ENCODE data around the gene SLC25A43. TPM values are rescaled to one million over a fixed set of nuclear protein-coding genes. Genes with fewer than 3 reads are reported as not detected.

SLC25A43 gene
- polyA plus RNA-seq, 1 of the 3 experiments (the other 2 are of a cell fraction) = 13.2 TPM

DNA sequence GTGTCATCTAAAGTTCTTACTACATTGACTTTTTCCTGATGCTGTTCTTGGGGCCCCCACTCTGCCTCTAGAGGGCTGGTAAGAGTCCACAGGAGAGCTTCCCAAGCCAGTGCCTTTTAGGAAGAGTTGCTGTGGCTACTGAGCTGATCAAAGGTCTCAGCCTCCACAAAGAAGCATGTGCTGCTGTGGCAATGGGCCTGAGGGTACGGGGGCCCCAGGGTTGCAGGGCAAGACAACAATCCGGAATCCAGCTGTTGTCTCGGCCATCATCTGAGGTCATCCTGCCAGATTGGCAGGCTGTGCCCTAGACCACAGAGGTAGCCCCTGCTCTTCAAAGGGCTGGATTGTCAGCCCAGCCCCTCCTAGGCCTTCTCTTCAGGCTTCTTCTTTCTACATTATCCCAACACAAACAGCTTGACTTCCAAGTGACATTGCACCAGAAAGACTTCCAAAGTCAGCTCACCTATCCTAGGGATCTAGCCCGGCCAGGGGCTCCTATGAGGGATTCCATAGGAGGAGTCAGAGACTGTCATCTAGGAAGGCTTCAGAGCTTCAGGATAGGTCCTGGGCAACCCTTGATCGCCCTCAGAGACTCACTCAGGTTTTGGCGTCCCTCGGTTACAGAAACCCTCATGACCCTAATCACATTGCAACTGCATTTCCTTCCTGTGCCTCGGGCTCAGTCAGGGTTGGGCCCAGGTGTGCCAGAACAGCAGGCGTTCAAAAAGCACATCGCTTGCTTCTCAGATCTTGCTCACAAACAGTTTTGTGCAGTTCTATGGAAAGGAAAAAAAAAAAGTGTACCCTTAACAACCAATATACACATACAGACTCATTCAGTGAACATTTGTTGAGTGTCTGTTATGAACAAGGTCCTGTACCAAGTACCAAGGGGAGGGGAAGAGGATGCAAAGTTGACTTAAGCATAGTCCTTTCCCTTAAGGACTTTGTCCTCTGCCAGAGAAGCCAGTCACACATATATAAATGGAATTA lies 96.9 kb downstream of the SLC25A43 start:
- H3K4me3 ChIP-seq (ENCODE audit: low read depth in 2 of 2, low read length in 1 of 2) = no peak overlapping the region
- CTCF ChIA-PET = interaction anchor here (0.8 to 5.0 kb wide), 6 partner anchors 7 to 258 kb away, joined by 3 to 25 read pairs (median 3); no protein-coding TSS in a partner anchor
- H3K27me3 ChIP-seq (ENCODE audit: insufficient read depth) = peaks cover 9% of the 10 kb centered on the region; the same call in 1 of the 2 replicates
- TF ChIP-seq PBX3 (IDR thresholded peaks at IDR 0.05) = no peak
- TF ChIP-seq, protein P1, sequence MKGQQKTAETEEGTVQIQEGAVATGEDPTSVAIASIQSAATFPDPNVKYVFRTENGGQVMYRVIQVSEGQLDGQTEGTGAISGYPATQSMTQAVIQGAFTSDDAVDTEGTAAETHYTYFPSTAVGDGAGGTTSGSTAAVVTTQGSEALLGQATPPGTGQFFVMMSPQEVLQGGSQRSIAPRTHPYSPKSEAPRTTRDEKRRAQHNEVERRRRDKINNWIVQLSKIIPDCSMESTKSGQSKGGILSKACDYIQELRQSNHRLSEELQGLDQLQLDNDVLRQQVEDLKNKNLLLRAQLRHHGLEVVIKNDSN (IDR thresholded peaks at IDR 0.05; ENCODE audit: borderline replicate concordance, low read depth) = no peak
- no peak for TF ChIP-seq FOXM1 (IDR thresholded peaks at IDR 0.05; ENCODE audit: low read depth)
- TF ChIP-seq, protein P2, sequence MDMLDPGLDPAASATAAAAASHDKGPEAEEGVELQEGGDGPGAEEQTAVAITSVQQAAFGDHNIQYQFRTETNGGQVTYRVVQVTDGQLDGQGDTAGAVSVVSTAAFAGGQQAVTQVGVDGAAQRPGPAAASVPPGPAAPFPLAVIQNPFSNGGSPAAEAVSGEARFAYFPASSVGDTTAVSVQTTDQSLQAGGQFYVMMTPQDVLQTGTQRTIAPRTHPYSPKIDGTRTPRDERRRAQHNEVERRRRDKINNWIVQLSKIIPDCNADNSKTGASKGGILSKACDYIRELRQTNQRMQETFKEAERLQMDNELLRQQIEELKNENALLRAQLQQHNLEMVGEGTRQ (IDR thresholded peaks at IDR 0.05; ENCODE audit: borderline replicate concordance, low read depth, low read length) = no peak
- TF ChIP-seq, protein P3, sequence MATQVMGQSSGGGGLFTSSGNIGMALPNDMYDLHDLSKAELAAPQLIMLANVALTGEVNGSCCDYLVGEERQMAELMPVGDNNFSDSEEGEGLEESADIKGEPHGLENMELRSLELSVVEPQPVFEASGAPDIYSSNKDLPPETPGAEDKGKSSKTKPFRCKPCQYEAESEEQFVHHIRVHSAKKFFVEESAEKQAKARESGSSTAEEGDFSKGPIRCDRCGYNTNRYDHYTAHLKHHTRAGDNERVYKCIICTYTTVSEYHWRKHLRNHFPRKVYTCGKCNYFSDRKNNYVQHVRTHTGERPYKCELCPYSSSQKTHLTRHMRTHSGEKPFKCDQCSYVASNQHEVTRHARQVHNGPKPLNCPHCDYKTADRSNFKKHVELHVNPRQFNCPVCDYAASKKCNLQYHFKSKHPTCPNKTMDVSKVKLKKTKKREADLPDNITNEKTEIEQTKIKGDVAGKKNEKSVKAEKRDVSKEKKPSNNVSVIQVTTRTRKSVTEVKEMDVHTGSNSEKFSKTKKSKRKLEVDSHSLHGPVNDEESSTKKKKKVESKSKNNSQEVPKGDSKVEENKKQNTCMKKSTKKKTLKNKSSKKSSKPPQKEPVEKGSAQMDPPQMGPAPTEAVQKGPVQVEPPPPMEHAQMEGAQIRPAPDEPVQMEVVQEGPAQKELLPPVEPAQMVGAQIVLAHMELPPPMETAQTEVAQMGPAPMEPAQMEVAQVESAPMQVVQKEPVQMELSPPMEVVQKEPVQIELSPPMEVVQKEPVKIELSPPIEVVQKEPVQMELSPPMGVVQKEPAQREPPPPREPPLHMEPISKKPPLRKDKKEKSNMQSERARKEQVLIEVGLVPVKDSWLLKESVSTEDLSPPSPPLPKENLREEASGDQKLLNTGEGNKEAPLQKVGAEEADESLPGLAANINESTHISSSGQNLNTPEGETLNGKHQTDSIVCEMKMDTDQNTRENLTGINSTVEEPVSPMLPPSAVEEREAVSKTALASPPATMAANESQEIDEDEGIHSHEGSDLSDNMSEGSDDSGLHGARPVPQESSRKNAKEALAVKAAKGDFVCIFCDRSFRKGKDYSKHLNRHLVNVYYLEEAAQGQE (IDR thresholded peaks at IDR 0.05; ENCODE audit: low read depth, low read length) = no peak
- no peak for TF ChIP-seq JUND (IDR thresholded peaks at IDR 0.05)
- no peak for TF ChIP-seq IRF3 (IDR thresholded peaks at IDR 0.05; ENCODE audit: low read depth, low read length)
- no peak for TF ChIP-seq FOXJ3 (CRISPR knock-in tag; IDR thresholded peaks at IDR 0.05)
- TF ChIP-seq MXI1 (IDR thresholded peaks at IDR 0.05; ENCODE audit: low read depth, low read length) = no peak
- no peak for TF ChIP-seq POLR2AphosphoS5 (IDR thresholded peaks at IDR 0.05; ENCODE audit: low read depth, low read length)
- TF ChIP-seq GABPA (IDR thresholded peaks at IDR 0.05; ENCODE audit: low read depth) = no peak
- no peaks in the 10 kb centered on the region for H3K9me3 ChIP-seq
- 49% methylated on average over 8 of the region's 10 CpGs for WGBS (ENCODE audit: low lambda C conversion rate)
- H3F3A ChIP-seq (replicated peaks; ENCODE audit: insufficient read depth) = no peaks in the 10 kb centered on the region
- no peak for DNase-seq
- POLR2A ChIA-PET = no interaction called here
- no peak overlapping the region for H3K4me2 ChIP-seq
- H2AFZ ChIP-seq (ENCODE audit: low read depth) = no peak overlapping the region
- no peaks in the 10 kb centered on the region for H3K9me2 ChIP-seq
- H4K20me1 ChIP-seq (ENCODE audit: insufficient read depth) = no peaks in the 10 kb centered on the region
- H3K9ac ChIP-seq = no peak overlapping the region
- no peaks in the 10 kb centered on the region for H3K79me2 ChIP-seq (ENCODE audit: insufficient read depth)
- H3K27ac ChIP-seq (ENCODE audit: low read depth in 2 of 2, low read length in 1 of 2) = no peak overlapping the region
- no peaks in the 10 kb centered on the region for H3K36me3 ChIP-seq (replicated peaks in 1 of 2; ENCODE audit: control insufficient read depth in 1 of 2, insufficient read depth in 2 of 2, low read length in 1 of 2)
- no peaks in the 10 kb centered on the region for H3K4me1 ChIP-seq (ENCODE audit: control insufficient read depth in 1 of 2, insufficient read depth in 2 of 2, low read depth in 1 of 2, low read length in 1 of 2)
